Stimulated activated CD4-positive, alpha-beta T cell treated with anti-CD3 and anti-CD28 coated beads, Interleukin-4, amount 100 ng/mL, for 24 hours (primary cell): ENCODE measurements around the gene PIGV.

ENCODE experiments used
- DNase-seq: peaks from one replicate; pipeline ENCODE4 v3.0.0-alpha.2; 2020

Gene PIGV

GRCh38 chr1:26775666-26776065, 12.1 kb upstream of the PIGV start:
- no peak for DNase-seq

- no peak for DNase-seq
These were observed 8.6 kb upstream of the PIGV start for GRCh38 chr1:26779098-26779668.

- no peak for DNase-seq
These were observed 7.3 kb upstream of the PIGV start for GRCh38 chr1:26780344-26780957.

GRCh38 chr1:26781206-26781825, 6.4 kb upstream of the PIGV start:
- no peak for DNase-seq

- DNase-seq: no peak
These were observed 5.1 kb upstream of the PIGV start for GRCh38 chr1:26782521-26783212.

- no peak for DNase-seq
These were observed 4.1 kb upstream of the PIGV start for GRCh38 chr1:26783646-26784022.

- no peak for DNase-seq
These were observed 3.5 kb upstream of the PIGV start for GRCh38 chr1:26784023-26784871.

- DNase-seq: no peak
These were observed 2.9 kb upstream of the PIGV start for GRCh38 chr1:26784886-26785285.

GRCh38 chr1:26785611-26786436, 1.9 kb upstream of the PIGV start:
- DNase-seq: no peak

- DNase-seq: peak; percentile 42
These were observed 1.0 kb upstream of the PIGV start for GRCh38 chr1:26786437-26787380.

GRCh38 chr1:26787381-26787705, 407 bp upstream of the PIGV start:
- DNase-seq: peak; percentile 71

GRCh38 chr1:26788515-26788785, 700 bp downstream of the PIGV start:
- DNase-seq: no peak

GRCh38 chr1:26788836-26789611, 1.3 kb downstream of the PIGV start:
- DNase-seq: peak; percentile 92

GRCh38 chr1:26789612-26789865, 1.8 kb downstream of the PIGV start:
- no peak for DNase-seq

- DNase-seq: no peak
These were observed 2.2 kb downstream of the PIGV start for GRCh38 chr1:26789931-26790330.

GRCh38 chr1:26790551-26790953, 2.8 kb downstream of the PIGV start:
- DNase-seq: peak; percentile 48

GRCh38 chr1:26791148-26791547, 3.4 kb downstream of the PIGV start:
- no peak for DNase-seq

- DNase-seq: no peak
These were observed 3.9 kb downstream of the PIGV start for GRCh38 chr1:26791626-26792025.

- no peak for DNase-seq
These were observed 5.2 kb downstream of the PIGV start for GRCh38 chr1:26792924-26793323.

GRCh38 chr1:26794391-26794790, 6.6 kb downstream of the PIGV start:
- no peak for DNase-seq

- DNase-seq: no peak
These were observed 9.9 kb downstream of the PIGV start for GRCh38 chr1:26797627-26798026.
